AG04449 (cell line): ENCODE measurements around the gene AAGAB.
"Not testable (repeated sequence)": the region's sequence is repeated elsewhere in the genome, so short reads cannot be mapped to it uniquely, and the experiment has no call there.

Experiments
- CTCF ChIA-PET: fragments of 350-600 bp; formaldehyde crosslinking; extraction: SDS; loops from one replicate; lab custom pipeline; 2021; ENCODE audit warnings: antibody characterized with exemption; lab: Yijun Ruan, JAX
- POLR2A ChIA-PET: fragments of 400-600, 350-600 bp; formaldehyde crosslinking; extraction: SDS; loops from one replicate; lab custom pipeline; 2020; ENCODE audit warnings: antibody characterized with exemption, inconsistent platforms; lab: Yijun Ruan, JAX
- DNase-seq: peaks from one replicate; pipeline ENCODE4 v3.0.0-alpha.2; 2010; ENCODE audit warnings: low read depth, low spot score
- H3K4me3 ChIP-seq: 2 replicates; pipeline ENCODE4 v1.5.1; 2011; ENCODE audit warnings: low read depth, mild to moderate bottlenecking, control low read depth, low read length
- CTCF ChIP-seq: IDR thresholded peaks from one replicate; pipeline ENCODE4 v1.5.1; 2011; ENCODE audit warnings: mild to moderate bottlenecking, moderate library complexity, low read length, control low read depth, inconsistent platforms; ENCODE audit not compliant: insufficient read depth; ENCODE audit errors: missing control alignments

Gene AAGAB

GRCh38 chr15:67267951-67268941 is 13.8 kb upstream of the AAGAB start:
- ChIA-PET CTCF (no interaction called here), POLR2A (no interaction called here)
- TF ChIP-seq CTCF, result no peak
- DNase-seq, result no peak
- no peak overlapping the region for H3K4me3 ChIP-seq

GRCh38 chr15:67267440-67267839 is 13.0 kb upstream of the AAGAB start:
- no peak for TF ChIP-seq CTCF
- ChIA-PET CTCF (no interaction called here), POLR2A (no interaction called here)
- no peak overlapping the region for H3K4me3 ChIP-seq
- DNase-seq, result no peak

GRCh38 chr15:67266870-67267269 is 12.4 kb upstream of the AAGAB start:
- ChIA-PET CTCF (no interaction called here), POLR2A (no interaction called here)
- H3K4me3 ChIP-seq, result no peak overlapping the region
- DNase-seq, result no peak
- no peak for TF ChIP-seq CTCF

- no peak for TF ChIP-seq CTCF
- ChIA-PET CTCF (no interaction called here), POLR2A (no interaction called here)
- no peak for DNase-seq
- H3K4me3 ChIP-seq, result no peak overlapping the region
Observed at GRCh38 chr15:67259806-67260205, 5.3 kb upstream of the AAGAB start.

- CTCF ChIA-PET, result no interaction called here
- POLR2A ChIA-PET, result no interaction called here
Observed at GRCh38 chr15:67259379-67259778, 4.9 kb upstream of the AAGAB start.

GRCh38 chr15:67258412-67258811 is 4.0 kb upstream of the AAGAB start:
- POLR2A ChIA-PET, CTCF ChIA-PET, H3K4me3 ChIP-seq, DNase-seq: not testable (repeated sequence)

More at GRCh38 chr15:67259379-67259778, 4.9 kb upstream of the AAGAB start:
- TF ChIP-seq CTCF, result no peak
- DNase-seq, result no peak
- no peak overlapping the region for H3K4me3 ChIP-seq
